ENCODE measurements around the gene CCDC177.

The CCDC177 gene

GRCh38 chr14:69574263-69574953 lies at the start of gene CCDC177:
CCDC177 (minus strand) TSS chr14:69574871; CDS start chr14:69573622, 1,249 bp downstream.
- peak; percentile 82 for DNase-seq

- no peak for DNase-seq
Observed at GRCh38 chr14:69624136-69624535, 49.5 kb upstream of the CCDC177 start.

- no peak for DNase-seq
Observed at GRCh38 chr14:69620981-69621380, 46.3 kb upstream of the CCDC177 start.

- DNase-seq, result no peak
Observed at GRCh38 chr14:69620211-69620611, 45.5 kb upstream of the CCDC177 start.

- no peak for DNase-seq
Observed at GRCh38 chr14:69619012-69619411, 44.3 kb upstream of the CCDC177 start.

- no peak for DNase-seq
Observed at GRCh38 chr14:69617796-69618195, 43.1 kb upstream of the CCDC177 start.

DNA sequence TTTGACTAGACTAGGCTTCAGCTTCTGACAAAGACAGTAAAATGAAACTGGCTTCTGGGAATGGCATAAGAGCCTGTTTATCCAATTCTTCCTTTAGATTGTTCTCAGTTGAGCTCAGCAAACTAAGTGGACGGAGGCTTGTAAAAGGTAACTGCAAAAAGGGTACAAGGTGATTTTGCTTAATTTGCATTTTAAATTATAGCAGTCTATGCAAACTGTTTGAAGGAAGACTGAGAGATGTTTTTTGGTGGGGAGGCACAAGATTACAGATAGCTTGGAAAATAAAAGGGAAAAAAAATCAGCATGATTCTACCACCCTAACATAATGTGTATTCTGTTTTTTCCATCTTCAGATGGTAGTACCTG lies 41.7 kb upstream of the CCDC177 start:
- no peak for DNase-seq

GRCh38 chr14:69615496-69616407 lies 41.1 kb upstream of the CCDC177 start:
- DNase-seq, result no peak

GRCh38 chr14:69615121-69615495 lies 40.4 kb upstream of the CCDC177 start:
- no peak for DNase-seq

DNA sequence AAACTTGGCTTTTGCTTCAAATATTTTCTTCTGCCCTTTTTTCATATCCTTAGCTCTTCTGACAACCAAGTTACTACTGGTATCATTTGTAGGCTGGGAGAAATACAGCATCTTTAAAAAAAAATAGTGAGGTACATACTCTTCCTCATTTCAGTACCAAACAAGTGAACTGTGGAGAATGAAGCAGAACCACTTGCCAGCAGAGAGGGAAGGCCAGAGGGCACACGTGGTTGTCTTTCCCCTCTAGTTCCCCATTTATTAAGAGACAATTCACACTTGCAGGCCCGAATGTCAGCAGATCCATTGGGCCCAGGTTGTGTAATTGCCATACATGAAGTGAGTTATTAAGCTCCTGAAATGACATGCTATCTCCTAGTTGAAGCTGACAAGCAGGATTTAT lies 39.9 kb upstream of the CCDC177 start:
- no peak for DNase-seq

DNA sequence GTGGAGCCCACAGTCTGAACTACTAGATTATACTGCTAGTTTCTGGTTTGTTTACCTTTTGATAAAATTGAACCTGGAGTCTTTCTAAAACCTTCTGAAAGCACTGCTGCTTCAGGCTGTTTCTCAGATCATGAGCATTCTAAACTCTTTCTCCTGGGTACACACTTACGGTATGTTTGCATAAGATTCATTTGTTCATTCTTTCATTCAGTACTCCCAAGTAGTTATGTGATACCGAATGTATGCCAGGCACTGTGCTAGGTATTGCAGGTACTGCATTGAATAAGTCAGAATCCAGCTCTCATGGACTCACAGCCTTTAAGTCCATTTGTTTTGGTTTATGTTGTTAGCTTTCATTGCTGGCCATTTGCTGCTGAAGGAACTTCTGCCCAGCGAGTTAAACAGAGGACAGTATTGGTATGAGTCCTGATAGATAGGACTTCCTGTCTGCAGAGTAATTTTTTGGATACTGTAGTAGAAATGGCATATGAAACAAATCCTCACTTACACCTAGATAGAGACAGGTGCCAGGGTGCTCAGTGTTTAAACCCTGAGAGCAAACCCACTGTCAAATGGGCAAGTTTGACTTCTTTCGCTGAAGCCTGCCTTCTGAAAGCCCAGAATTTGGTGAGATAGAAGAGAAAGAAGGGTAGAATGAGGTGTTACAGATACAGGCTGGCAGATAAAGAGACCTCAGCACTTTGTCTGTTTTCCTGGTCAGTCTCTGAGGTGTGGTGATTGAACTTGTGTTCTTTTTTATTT lies 38.8 kb upstream of the CCDC177 start:
- no peak for DNase-seq

GRCh38 chr14:69612783-69613130 lies 38.1 kb upstream of the CCDC177 start:
- no peak for DNase-seq

DNA sequence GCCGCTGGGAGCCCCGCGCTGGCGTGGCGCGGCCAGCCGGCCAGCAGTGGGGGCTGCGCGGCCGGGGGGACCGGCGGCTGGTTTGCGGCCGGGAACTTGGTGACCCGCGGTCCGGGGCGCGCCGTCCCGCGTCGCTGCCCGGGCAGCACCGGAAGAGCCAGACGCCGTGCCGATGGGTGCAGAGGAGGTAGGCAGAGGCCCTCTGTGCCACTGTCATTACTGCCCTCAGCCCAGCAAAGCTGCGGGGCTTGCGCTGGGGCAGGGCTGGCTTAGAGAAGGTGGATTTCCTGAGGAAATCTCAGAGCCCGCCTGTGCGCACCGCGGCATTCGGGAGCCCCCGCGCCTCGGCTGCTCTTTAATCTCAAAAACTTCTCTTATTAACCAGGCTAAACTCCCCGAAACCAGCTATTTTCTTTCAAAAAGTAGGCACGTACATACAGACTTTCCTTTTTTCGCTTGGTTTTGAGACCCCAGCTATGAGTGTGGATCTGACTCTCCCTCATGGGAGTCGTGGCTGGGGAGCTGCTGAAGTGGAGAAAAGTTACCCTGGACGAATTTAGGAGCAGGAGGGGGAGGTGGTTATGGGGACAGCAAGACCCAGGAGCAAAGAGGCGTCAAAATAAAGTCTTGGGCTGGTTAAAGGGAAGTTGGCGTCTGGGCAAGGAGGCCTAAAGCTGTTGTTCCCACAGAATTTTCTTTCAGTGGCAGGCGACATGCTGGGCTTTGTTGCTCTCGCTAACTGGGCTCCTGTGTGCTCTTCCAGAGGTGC lies 37.5 kb upstream of the CCDC177 start:
- peak; percentile 48 for DNase-seq

DNA sequence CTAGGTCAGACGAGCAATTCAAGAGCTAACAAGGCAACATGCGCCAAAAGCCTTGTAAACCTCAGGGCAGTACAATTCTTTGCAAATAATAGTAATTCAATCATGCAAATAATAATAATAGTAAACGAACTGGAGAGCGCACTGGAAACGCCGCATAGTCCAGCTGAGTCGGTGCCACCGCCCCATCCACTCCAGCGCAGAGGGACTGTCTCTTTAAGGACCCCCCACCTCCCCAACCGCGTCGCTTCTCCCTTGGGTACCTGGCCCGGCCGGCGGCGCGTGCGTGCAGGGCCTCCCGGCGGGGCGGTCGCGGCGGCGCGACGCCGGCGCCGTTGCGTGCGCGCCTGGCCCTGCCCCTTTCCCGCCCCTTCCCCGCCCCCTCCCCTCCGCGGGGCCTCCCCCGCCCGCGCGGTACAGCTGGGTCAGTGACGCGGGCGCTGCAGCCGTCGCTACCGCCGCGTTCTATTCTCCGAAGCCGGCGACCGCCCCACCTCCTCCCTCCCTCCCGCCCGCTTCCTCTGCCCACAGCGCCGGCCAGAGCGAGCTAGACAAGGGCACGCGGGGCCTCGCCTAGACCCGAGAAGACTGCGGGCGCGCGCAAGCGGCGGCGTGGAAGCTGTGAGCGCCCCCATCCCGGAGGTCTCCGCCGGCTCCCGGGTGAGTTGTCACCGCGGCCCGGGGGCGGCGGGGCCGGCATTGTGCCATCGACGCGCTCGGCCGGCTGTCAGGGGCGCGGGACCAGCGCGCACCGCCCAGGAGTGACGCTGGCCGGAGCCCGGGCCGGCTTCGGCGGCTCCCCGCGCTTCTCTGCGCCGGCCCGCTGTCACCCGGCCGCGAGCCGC lies 36.7 kb upstream of the CCDC177 start, which contains the start of gene SUSD6:
SUSD6 (plus strand) TSS at position 425 of the 842 bp plus-strand sequence. CDS start 46,997 bp downstream, outside the sequence.
- peak; percentile 92 for DNase-seq

- no peak for DNase-seq
Observed at GRCh38 chr14:69610874-69611171, 36.2 kb upstream of the CCDC177 start.

GRCh38 chr14:69610020-69610873 lies 35.6 kb upstream of the CCDC177 start:
- DNase-seq, result no peak

DNA sequence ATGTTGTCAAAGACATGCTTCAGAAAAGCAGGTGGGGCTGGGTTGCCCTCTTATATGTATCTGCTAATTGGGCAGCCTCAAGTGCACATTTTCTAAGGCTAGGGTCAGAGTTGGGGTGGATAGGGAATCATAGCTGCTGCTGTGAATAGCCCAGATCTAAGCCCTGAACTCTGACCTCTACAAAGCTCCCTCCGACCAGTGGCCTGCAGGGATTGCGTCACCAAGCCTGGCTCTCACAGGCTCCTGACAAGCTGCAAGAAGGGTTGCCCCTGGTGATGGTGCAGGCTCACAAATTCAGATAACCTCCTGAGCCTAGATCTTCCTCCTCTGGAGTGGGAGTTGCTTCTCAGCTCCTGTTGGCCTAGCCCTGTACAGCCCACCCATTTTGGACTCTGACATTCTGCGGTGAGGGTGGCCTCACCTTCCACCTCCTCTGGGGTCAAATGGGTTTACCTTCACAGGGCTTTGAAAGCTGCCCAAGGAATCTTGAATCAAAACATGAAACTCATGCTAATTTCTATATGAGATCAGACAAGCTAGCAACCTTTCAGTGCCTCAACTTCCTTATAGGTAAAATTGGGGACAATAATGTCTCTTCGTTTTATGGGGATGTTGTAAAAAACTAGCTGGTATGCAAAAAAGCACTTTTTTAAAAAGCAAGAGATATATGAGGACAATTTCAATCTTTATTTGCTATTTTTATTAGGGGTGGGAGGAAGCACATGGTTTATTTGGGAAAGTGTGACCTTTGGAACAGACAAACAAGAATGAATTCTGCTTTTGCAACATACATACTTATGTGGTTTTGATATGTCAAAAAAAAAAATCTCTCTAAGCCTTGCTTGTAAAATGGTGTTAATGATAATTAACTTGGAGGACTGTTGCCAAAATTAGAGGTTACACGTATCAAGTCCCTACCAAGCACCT lies 31.9 kb upstream of the CCDC177 start:
- no peak for DNase-seq

DNA sequence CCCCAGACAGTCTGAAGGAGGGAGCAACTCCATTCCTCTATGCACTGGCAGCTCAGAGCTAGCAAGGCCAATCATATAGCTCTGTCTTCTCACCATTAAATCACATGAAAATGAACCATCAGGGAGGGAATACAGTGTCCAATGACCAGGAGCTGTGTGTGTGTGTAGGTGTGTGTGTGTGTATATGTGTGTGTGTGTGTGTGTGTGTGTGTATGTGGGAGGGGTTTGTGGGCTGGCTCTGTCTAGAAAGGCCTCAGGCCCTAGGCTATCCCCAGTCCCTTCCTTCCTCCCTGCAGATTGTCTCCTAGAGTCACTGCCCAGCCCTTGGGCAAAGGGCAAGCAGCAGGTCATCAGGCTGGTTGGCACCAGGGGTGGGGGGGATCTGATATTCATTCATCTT lies 31.1 kb upstream of the CCDC177 start:
- DNase-seq, result no peak

GRCh38 chr14:69600304-69600891 lies 25.7 kb upstream of the CCDC177 start:
- no peak for DNase-seq

Data from activated naive CD4-positive, alpha-beta T cell treated with anti-CD3 and anti-CD28 coated beads, Interleukin-2, amount 50 U/mL, for 16 hours (primary cell).